ENCODE data around the gene SH3PXD2B. TPM values are rescaled to one million over a fixed set of nuclear protein-coding genes. Genes with fewer than 3 reads are reported as not detected.

SH3PXD2B gene
- total RNA-seq, 1 experiment from 2014 or later = 27.5 TPM

DNA sequence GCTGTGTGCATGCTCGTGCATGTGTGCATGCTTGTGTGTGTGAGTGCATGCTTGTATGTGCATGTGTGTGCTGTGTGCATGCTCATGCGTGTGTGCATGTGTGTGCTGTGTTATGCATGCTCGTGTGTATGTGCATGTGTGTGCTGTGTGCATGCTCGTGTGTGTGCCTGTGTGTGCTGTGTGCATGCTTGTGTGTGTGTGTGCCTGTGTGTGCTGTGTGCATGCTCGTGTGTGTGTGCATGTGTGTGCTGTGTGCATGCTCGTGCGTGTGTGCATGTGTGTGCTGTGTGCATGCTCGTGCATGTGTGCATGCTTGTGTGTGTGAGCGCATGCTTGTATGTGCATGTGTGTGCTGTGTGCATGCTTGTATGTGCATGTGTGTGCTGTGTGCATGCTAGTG, 30.3 kb upstream of the SH3PXD2B start:
- Histone ChIP-seq H3K27ac (ENCODE audit: low read depth, low read length) (no peak overlapping the region), H2AFZ (ENCODE audit: low read depth, low read length, poor library complexity, severe bottlenecking) (no peak overlapping the region), H3K4me3 (replicated peaks in 1 of 2; ENCODE audit: low read depth in 1 of 2, low read length in 2 of 2) (no peak overlapping the region), H3K9me3 (ENCODE audit: control insufficient read depth in 1 of 2, insufficient read depth in 1 of 2, low read depth in 1 of 2, low read length in 2 of 2) (no peaks in the 10 kb centered on the region), H3K4me2 (ENCODE audit: low read length) (no peak overlapping the region), H3K79me2 (ENCODE audit: insufficient read depth, low read length) (no peaks in the 10 kb centered on the region), H3K4me1 (ENCODE audit: control insufficient read depth in 1 of 2, insufficient read depth in 2 of 2, low read length in 2 of 2) (no peaks in the 10 kb centered on the region), H3K27me3 (ENCODE audit: insufficient read depth, low read length) (no peaks in the 10 kb centered on the region), H3K36me3 (ENCODE audit: control insufficient read depth in 1 of 2, insufficient read depth in 2 of 2, low read length in 2 of 2) (no peaks in the 10 kb centered on the region), H3K9me2 (ENCODE audit: insufficient read depth) (no peaks in the 10 kb centered on the region), H3K9ac (ENCODE audit: low read length) (no peak overlapping the region), H4K20me1 (ENCODE audit: insufficient read depth) (no peaks in the 10 kb centered on the region)
- ChIA-PET CTCF (no interaction called here), POLR2A (no interaction called here), RAD21 (ENCODE audit: low non-redundant PET in 1 of 2, low total read pairs in 2 of 2, uncharacterized antibody in 2 of 2, unreplicated experiment in 2 of 2) (no interaction called here)
- no peak for DNase-seq (ENCODE audit: low read depth, low spot score)
- TF ChIP-seq, protein P1, sequence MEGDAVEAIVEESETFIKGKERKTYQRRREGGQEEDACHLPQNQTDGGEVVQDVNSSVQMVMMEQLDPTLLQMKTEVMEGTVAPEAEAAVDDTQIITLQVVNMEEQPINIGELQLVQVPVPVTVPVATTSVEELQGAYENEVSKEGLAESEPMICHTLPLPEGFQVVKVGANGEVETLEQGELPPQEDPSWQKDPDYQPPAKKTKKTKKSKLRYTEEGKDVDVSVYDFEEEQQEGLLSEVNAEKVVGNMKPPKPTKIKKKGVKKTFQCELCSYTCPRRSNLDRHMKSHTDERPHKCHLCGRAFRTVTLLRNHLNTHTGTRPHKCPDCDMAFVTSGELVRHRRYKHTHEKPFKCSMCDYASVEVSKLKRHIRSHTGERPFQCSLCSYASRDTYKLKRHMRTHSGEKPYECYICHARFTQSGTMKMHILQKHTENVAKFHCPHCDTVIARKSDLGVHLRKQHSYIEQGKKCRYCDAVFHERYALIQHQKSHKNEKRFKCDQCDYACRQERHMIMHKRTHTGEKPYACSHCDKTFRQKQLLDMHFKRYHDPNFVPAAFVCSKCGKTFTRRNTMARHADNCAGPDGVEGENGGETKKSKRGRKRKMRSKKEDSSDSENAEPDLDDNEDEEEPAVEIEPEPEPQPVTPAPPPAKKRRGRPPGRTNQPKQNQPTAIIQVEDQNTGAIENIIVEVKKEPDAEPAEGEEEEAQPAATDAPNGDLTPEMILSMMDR (IDR thresholded peaks at IDR 0.05 in 2 of 3, conservative IDR thresholded peaks at IDR 0.05 in 1 of 3; ENCODE audit: borderline replicate concordance in 1 of 3, insufficient read depth in 1 of 3, low read depth in 2 of 3, low read length in 2 of 3) = no peak
- TF ChIP-seq, protein P2, sequence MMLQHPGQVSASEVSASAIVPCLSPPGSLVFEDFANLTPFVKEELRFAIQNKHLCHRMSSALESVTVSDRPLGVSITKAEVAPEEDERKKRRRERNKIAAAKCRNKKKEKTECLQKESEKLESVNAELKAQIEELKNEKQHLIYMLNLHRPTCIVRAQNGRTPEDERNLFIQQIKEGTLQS (IDR thresholded peaks at IDR 0.05) = no peak
- intact Hi-C loops (cut with micrococcal nuclease) = no loop called here
- no TSS peak for BruUV-seq (replicated peaks)
- no peak for ATAC-seq

DNA sequence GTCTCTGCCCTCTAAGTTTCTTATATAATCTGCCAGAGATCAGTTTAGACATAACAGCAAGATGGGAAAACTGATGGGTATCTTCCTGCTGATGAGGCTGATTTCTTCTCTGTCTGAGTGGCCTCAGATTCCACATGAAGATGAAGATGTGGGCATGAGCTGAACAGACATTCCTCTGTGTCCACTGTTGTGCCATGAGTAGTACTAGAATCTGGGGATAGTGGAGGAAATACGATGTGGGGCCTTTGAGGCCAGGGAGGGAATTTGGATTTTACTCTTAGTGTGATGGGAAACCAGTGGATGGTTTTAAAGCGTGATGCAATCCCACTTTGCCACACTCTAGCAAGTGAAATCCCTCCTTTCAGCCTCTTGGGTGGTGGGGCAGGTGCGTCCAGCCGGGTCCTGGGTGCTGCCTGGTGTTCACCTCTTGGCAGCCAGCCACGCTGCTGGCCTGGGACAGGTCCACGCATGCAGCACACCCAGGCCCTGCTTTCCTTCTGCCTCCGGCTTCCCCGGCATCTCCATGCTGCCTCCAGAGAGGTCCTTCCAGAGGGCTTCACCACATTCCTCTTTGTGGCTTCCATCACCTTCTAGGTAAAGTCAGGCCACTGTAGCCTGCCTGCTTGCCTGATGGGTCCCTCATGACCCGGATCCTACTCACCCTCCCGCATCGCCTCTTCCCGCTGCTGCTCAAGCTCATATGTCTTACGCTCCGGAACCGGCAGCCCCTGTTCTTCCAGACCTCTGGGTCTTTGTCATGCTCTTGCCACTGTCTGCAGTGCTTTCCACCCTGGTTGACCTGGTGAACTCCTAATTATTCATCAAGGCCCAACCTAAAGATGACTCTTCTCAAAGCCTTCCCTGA, 28.1 kb upstream of the SH3PXD2B start:
- H3K79me2 ChIP-seq (ENCODE audit: insufficient read depth, low read length) = no peaks in the 10 kb centered on the region
- no peaks in the 10 kb centered on the region for H3K36me3 ChIP-seq (ENCODE audit: control insufficient read depth in 1 of 2, insufficient read depth in 2 of 2, low read length in 2 of 2)
- no peak overlapping the region for H3K9ac ChIP-seq (ENCODE audit: low read length)
- H3K4me3 ChIP-seq (replicated peaks in 1 of 2; ENCODE audit: low read depth in 1 of 2, low read length in 2 of 2) = no peak overlapping the region
- no peaks in the 10 kb centered on the region for H4K20me1 ChIP-seq (ENCODE audit: insufficient read depth)
- no peaks in the 10 kb centered on the region for H3K4me1 ChIP-seq (ENCODE audit: control insufficient read depth in 1 of 2, insufficient read depth in 2 of 2, low read length in 2 of 2)
- CTCF ChIA-PET = no interaction called here
- RAD21 ChIA-PET (ENCODE audit: low non-redundant PET in 1 of 2, low total read pairs in 2 of 2, uncharacterized antibody in 2 of 2, unreplicated experiment in 2 of 2) = interaction anchor here in 1 of 2 experiments (0.6 kb wide), 1 partner anchor 190 kb away, joined by 3 read pairs; no protein-coding TSS in a partner anchor
- H3K27me3 ChIP-seq (ENCODE audit: insufficient read depth, low read length) = no peaks in the 10 kb centered on the region
- H3K4me2 ChIP-seq (ENCODE audit: low read length) = no peak overlapping the region
- no peaks in the 10 kb centered on the region for H3K9me2 ChIP-seq (ENCODE audit: insufficient read depth)
- no peak overlapping the region for H2AFZ ChIP-seq (ENCODE audit: low read depth, low read length, poor library complexity, severe bottlenecking)
- H3K27ac ChIP-seq (ENCODE audit: low read depth, low read length) = no peak overlapping the region
- no peak for DNase-seq (ENCODE audit: low read depth, low spot score)
- intact Hi-C loops (cut with micrococcal nuclease) = no loop called here
- H3K9me3 ChIP-seq (ENCODE audit: control insufficient read depth in 1 of 2, insufficient read depth in 1 of 2, low read depth in 1 of 2, low read length in 2 of 2) = no peaks in the 10 kb centered on the region
- POLR2A ChIA-PET = no interaction called here
- no peak for ATAC-seq
- no TSS peak for BruUV-seq (replicated peaks)
- TF ChIP-seq RAD21 (IDR thresholded peaks at IDR 0.05; ENCODE audit: low read depth) (no peak), POLR2A (IDR thresholded peaks at IDR 0.05; ENCODE audit: borderline replicate concordance, extremely low read depth, insufficient read depth, insufficient read length) (no peak), ZFX (IDR thresholded peaks at IDR 0.05) (no peak), EZH2 (IDR thresholded peaks at IDR 0.05) (no peak), SRF (IDR thresholded peaks at IDR 0.05; ENCODE audit: low read depth) (no peak), FOSL1 (IDR thresholded peaks at IDR 0.05; ENCODE audit: low read depth) (no peak), YY1 (IDR thresholded peaks at IDR 0.05; ENCODE audit: extremely low read depth, insufficient replicate concordance, low read depth, low read length) (no peak)
- TF ChIP-seq, protein P2 (IDR thresholded peaks at IDR 0.05) = no peak
- TF ChIP-seq, protein P1 (IDR thresholded peaks at IDR 0.05 in 2 of 3, conservative IDR thresholded peaks at IDR 0.05 in 1 of 3; ENCODE audit: borderline replicate concordance in 1 of 3, insufficient read depth in 1 of 3, low read depth in 2 of 3, low read length in 2 of 3) = no peak
- TF ChIP-seq, protein P3, sequence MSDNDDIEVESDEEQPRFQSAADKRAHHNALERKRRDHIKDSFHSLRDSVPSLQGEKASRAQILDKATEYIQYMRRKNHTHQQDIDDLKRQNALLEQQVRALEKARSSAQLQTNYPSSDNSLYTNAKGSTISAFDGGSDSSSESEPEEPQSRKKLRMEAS (IDR thresholded peaks at IDR 0.05) = no peak

Measured in HCT116 (cell line).